H1 (cell line): Measurements from ENCODE around the gene IGF2BP3. TPM values are rescaled to one million over a fixed set of nuclear protein-coding genes. Genes with fewer than 3 reads are reported as not detected.

Experiments used
- CTCF ChIA-PET: fragments of 300-600 bp; sonication (Branson Sonifier 250); formaldehyde crosslinking; loops from one replicate; lab custom pipeline; 2021; ENCODE audit not compliant: partially characterized antibody; lab: Charles Lee
- POLR2A ChIA-PET: fragments of 300-600 bp; sonication (Branson Sonifier 250); formaldehyde crosslinking; loops from one replicate; lab custom pipeline; 2021; ENCODE audit warnings: inconsistent platforms; ENCODE audit not compliant: partially characterized antibody; lab: Charles Lee
- DNase-seq, 2 experiments: peaks; one replicate each; pipeline versions ENCODE4 v3.0.0 to v3.0.0-alpha.2; 2010 to 2022; ENCODE audit warnings: low spot score in 2 of 2, low read depth in 1 of 2, mixed read lengths in 1 of 2
- FAIRE-seq: peaks from 2 replicates; lab custom pipeline; 2011; peaks lifted over from hg19 to GRCh38; lab: Jason Lieb, UNC
- H2AFZ ChIP-seq: 2 replicates; pipeline ENCODE4 v1.8.1; 2012; ENCODE audit warnings: low read length, inconsistent platforms
- H2AK5ac ChIP-seq: 2 replicates; pipeline ENCODE4 v1.6.1; 2013; ENCODE audit warnings: low read depth, low read length
- H2BK120ac ChIP-seq: replicated peaks from 2 replicates; pipeline ENCODE3; 2013; ENCODE audit warnings: low read depth, low read length, inconsistent platforms
- H2BK12ac ChIP-seq: 2 replicates; pipeline ENCODE4 v1.6.1; 2013; ENCODE audit warnings: low read depth, low read length
- H2BK15ac ChIP-seq: 2 replicates; pipeline ENCODE4 v1.6.1; 2013; ENCODE audit warnings: low read length
- H2BK20ac ChIP-seq: 2 replicates; pipeline ENCODE4 v1.6.1; 2013; ENCODE audit warnings: low read length
- H2BK5ac ChIP-seq: 2 replicates; pipeline ENCODE4 v1.6.1; 2013; ENCODE audit warnings: low read depth, low read length
- H3K14ac ChIP-seq: 2 replicates; pipeline ENCODE4 v1.6.1; 2013; ENCODE audit warnings: inconsistent platforms; ENCODE audit not compliant: insufficient read length
- H3K18ac ChIP-seq: 2 replicates; pipeline ENCODE4 v1.6.1; 2013; ENCODE audit warnings: low read length; ENCODE audit errors: extremely low read depth
- H3K23ac ChIP-seq: 2 replicates; pipeline ENCODE4 v1.6.1; 2013; ENCODE audit warnings: inconsistent platforms; ENCODE audit not compliant: insufficient read length
- H3K23me2 ChIP-seq: 2 replicates; pipeline ENCODE4 v1.6.1; 2013; ENCODE audit warnings: low read depth, low read length
- H3K27ac ChIP-seq: 2 replicates; pipeline ENCODE4 v1.6.1; 2011; ENCODE audit warnings: low read depth, low read length, inconsistent platforms
- H3K27me3 ChIP-seq, 4 experiments: replicated peaks in 1 of 4; 1 replicate in 1 of 4; 2 replicates in 3 of 4; pipeline versions ENCODE4 v1.6.1 to v1.8.1; 2011 to 2013; ENCODE audit warnings: low read length in 3 of 4, mild to moderate bottlenecking in 3 of 4, inconsistent platforms in 2 of 4, mixed read lengths in 2 of 4, moderate library complexity in 1 of 4; ENCODE audit not compliant: control insufficient read depth in 3 of 4, insufficient read depth in 3 of 4; ENCODE audit errors: extremely low read depth in 1 of 4
- H3K36me3 ChIP-seq, 4 experiments: 2 replicates each; pipeline versions ENCODE4 v1.6.1 to v1.8.1; 2011 to 2013; ENCODE audit warnings: mild to moderate bottlenecking in 4 of 4, low read length in 3 of 4, moderate library complexity in 2 of 4, control low read depth in 1 of 4, inconsistent platforms in 1 of 4; ENCODE audit not compliant: insufficient read depth in 4 of 4, control insufficient read depth in 2 of 4
- H3K4ac ChIP-seq: replicated peaks from 2 replicates; pipeline ENCODE3; 2013; ENCODE audit warnings: low read length, low read depth, mixed read lengths, inconsistent platforms; ENCODE audit not compliant: insufficient read length
- H3K4me1 ChIP-seq, 4 experiments: replicated peaks in 1 of 4; 1 replicate in 1 of 4; 2 replicates in 3 of 4; pipeline versions ENCODE4 v1.6.1 to v1.8.1; 2011 to 2013; ENCODE audit warnings: low read length in 3 of 4, inconsistent platforms in 2 of 4, mixed read lengths in 1 of 4; ENCODE audit not compliant: insufficient read depth in 4 of 4, control insufficient read depth in 3 of 4
- H3K4me2 ChIP-seq, 2 experiments: 2 replicates each; pipeline versions ENCODE4 v1.6.1 to v1.8.1; 2011 to 2013; ENCODE audit warnings: low read depth in 2 of 2, low read length in 2 of 2, control low read depth in 1 of 2, inconsistent platforms in 1 of 2, mild to moderate bottlenecking in 1 of 2; ENCODE audit not compliant: insufficient read depth in 1 of 2
- H3K4me3 ChIP-seq, 4 experiments: fragments of 200-600, 300-600 bp in 1 of 4; sonication (generic), shearing (Covaris generic), sonication (Bioruptor Twin) in 1 of 4; 2 replicates each; pipeline versions ENCODE4 v1.5.1 to v1.8.1; 2011 to 2016; ENCODE audit warnings: low read length in 4 of 4, low read depth in 3 of 4, control low read depth in 2 of 4, inconsistent platforms in 2 of 4, mild to moderate bottlenecking in 2 of 4, mixed read lengths in 1 of 4, moderate library complexity in 1 of 4; ENCODE audit not compliant: insufficient read depth in 2 of 4; ENCODE audit errors: extremely low read depth in 1 of 4
- H3K56ac ChIP-seq: replicated peaks from 2 replicates; pipeline ENCODE3; 2013; ENCODE audit warnings: low read depth, mild to moderate bottlenecking, mixed read lengths, low read length, inconsistent platforms; ENCODE audit not compliant: insufficient read length
- H3K79me1 ChIP-seq: 2 replicates; pipeline ENCODE4 v1.6.1; 2013; ENCODE audit warnings: low read depth, low read length, control low read depth
- H3K79me2 ChIP-seq, 2 experiments: 2 replicates each; pipeline versions ENCODE4 v1.6.1 to v1.8.1; 2012 to 2013; ENCODE audit warnings: low read length in 2 of 2, mild to moderate bottlenecking in 2 of 2, inconsistent platforms in 1 of 2; ENCODE audit not compliant: insufficient read depth in 2 of 2, control insufficient read depth in 1 of 2
- H3K9ac ChIP-seq, 4 experiments: replicated peaks in 1 of 4; 1 replicate in 1 of 4; 2 replicates in 3 of 4; pipeline versions ENCODE4 v1.6.1 to v1.8.1; 2011 to 2013; ENCODE audit warnings: low read depth in 3 of 4, low read length in 3 of 4, control low read depth in 2 of 4, mild to moderate bottlenecking in 2 of 4, moderate library complexity in 2 of 4, inconsistent platforms in 1 of 4; ENCODE audit errors: extremely low read depth in 1 of 4
- H3K9me3 ChIP-seq, 2 experiments: 2 replicates each; pipeline versions ENCODE4 v1.6.1 to v1.8.1; 2012 to 2013; ENCODE audit warnings: mild to moderate bottlenecking in 2 of 2, moderate library complexity in 2 of 2, control low read depth in 1 of 2, inconsistent platforms in 1 of 2, low read depth in 1 of 2, low read length in 1 of 2, mixed read lengths in 1 of 2; ENCODE audit not compliant: insufficient read depth in 2 of 2
- H4K20me1 ChIP-seq, 2 experiments: replicated peaks in 1 of 2; 2 replicates each; pipeline versions ENCODE3 to v1.8.1; 2011 to 2013; ENCODE audit warnings: inconsistent platforms in 2 of 2, low read length in 2 of 2, mild to moderate bottlenecking in 1 of 2; ENCODE audit not compliant: insufficient read depth in 2 of 2, control insufficient read depth in 1 of 2
- H4K5ac ChIP-seq: 2 replicates; pipeline ENCODE4 v1.6.1; 2013; ENCODE audit warnings: low read length, low read depth, mixed read lengths, inconsistent platforms; ENCODE audit not compliant: insufficient read length
- H4K8ac ChIP-seq: 2 replicates; pipeline ENCODE4 v1.8.0; 2013; ENCODE audit warnings: mild to moderate bottlenecking, moderate library complexity, low read length, inconsistent platforms; ENCODE audit not compliant: insufficient read depth; ENCODE audit errors: extremely low read depth
- H4K91ac ChIP-seq: replicated peaks from 2 replicates; pipeline ENCODE3; 2013; ENCODE audit warnings: low read length, mixed read lengths, inconsistent platforms; ENCODE audit not compliant: insufficient read length
- CHD2 ChIP-seq: IDR thresholded peaks from 2 replicates; pipeline ENCODE4 v1.6.1; 2012; ENCODE audit warnings: low read length, improper control_type of control experiment
- SP1 ChIP-seq: IDR thresholded peaks from 2 replicates; pipeline ENCODE4 v1.6.1; 2011; ENCODE audit warnings: low read depth, low read length
- WGBS, 2 experiments: shearing (Covaris generic) in 1 of 2; methylation state at CpG; one replicate each; pipeline versions ENCODE4 v1.1.6 to v1.1.7; 2013 to 2015; ENCODE audit warnings: low lambda C conversion rate in 2 of 2, mixed read lengths in 2 of 2, inconsistent platforms in 1 of 2, low coverage in 1 of 2, missing lambda C conversion rate in 1 of 2; ENCODE audit not compliant: insufficient replicate concordance in 2 of 2, insufficient coverage in 1 of 2, insufficient read length in 1 of 2; ENCODE audit errors: extremely low coverage in 1 of 2, missing lambda C conversion rate in 1 of 2; 5-methylcytosine and 5-hydroxymethylcytosine counted together
- polyA plus RNA-seq, 7 experiments: library from polyadenylated mRNA; depleted of rRNA in 3 of 7; stranded (reverse) in 5 of 7; unstranded in 2 of 7; fragments of >200 nt in 5 of 7; fragments of 200-250 nt in 2 of 7; gene quantifications; 1 replicate in 5 of 7; 2 replicates in 1 of 7; 4 replicates in 1 of 7; pipeline versions ENCODE4 v1.2.1 to v1.2.3, GENCODE V29; 2011 to 2013; ENCODE audit warnings: missing spikeins in 2 of 7, mixed read lengths in 2 of 7
- total RNA-seq: library from RNA; stranded (reverse); fragmentation: NEBNext Ultra II Directional; extraction: Animal tissue kit (Norgen Biotek cat#: 25700); gene quantifications from 2 replicates; pipeline ENCODE4 v1.2.1, GENCODE V29; 2021

Gene IGF2BP3
- total and polyA plus RNA-seq, 2 of the 8 experiments (the other 6 are each of a cell fraction or from before 2014, with no cell fraction given), result 66.3 to 193 TPM

GRCh38 chr7:23285657-23286646, 184.3 kb downstream of the IGF2BP3 start:
- H2AK5ac ChIP-seq, result no peak overlapping the region
- no peaks in the 10 kb centered on the region for H3K79me1 ChIP-seq
- no peak overlapping the region for H4K8ac ChIP-seq
- H2BK120ac ChIP-seq, result no peak overlapping the region
- peak; percentile 77 for TF ChIP-seq SP1
- no peak for TF ChIP-seq CHD2
- DNase-seq (no peak), FAIRE-seq (no peak)
- H4K20me1 ChIP-seq, result no peaks in the 10 kb centered on the region
- H3K14ac ChIP-seq, result no peak overlapping the region
- H4K5ac ChIP-seq, result no peak overlapping the region
- H3K56ac ChIP-seq, result no peak overlapping the region
- H2BK15ac ChIP-seq, result no peak overlapping the region
- no peak overlapping the region for H3K4me2 ChIP-seq
- no peaks in the 10 kb centered on the region for H3K36me3 ChIP-seq
- no peak overlapping the region for H2AFZ ChIP-seq
- no peak overlapping the region for H3K9ac ChIP-seq
- no peaks in the 10 kb centered on the region for H3K4me1 ChIP-seq
- H3K4me3 ChIP-seq, result no peak overlapping the region
- 88 to 89% methylated on average over 1 to 17 of the region's 18 CpGs for WGBS, 2 experiments
- no peaks in the 10 kb centered on the region for H3K23me2 ChIP-seq
- H3K27me3 ChIP-seq, result no peaks in the 10 kb centered on the region
- no peaks in the 10 kb centered on the region for H3K9me3 ChIP-seq
- H3K4ac ChIP-seq, result no peak overlapping the region
- ChIA-PET POLR2A (interaction anchor here (0.7 to 1.9 kb wide), 4 partner anchors 10 to 213 kb away, joined by 3 to 6 read pairs (median 4); no protein-coding TSS in a partner anchor), CTCF (interaction anchor here (0.7 to 1.7 kb wide), 7 partner anchors 8 to 50 kb away, joined by 3 to 10 read pairs (median 5); no protein-coding TSS in a partner anchor)
- no peak overlapping the region for H4K91ac ChIP-seq
- H3K23ac ChIP-seq, result no peak overlapping the region
- no peak overlapping the region for H3K27ac ChIP-seq
- no peak overlapping the region for H2BK5ac ChIP-seq
- H3K79me2 ChIP-seq, result no peaks in the 10 kb centered on the region
- no peak overlapping the region; the same call in 1 of the 2 replicates for H3K18ac ChIP-seq
- no peak overlapping the region for H2BK12ac ChIP-seq
- no peak overlapping the region for H2BK20ac ChIP-seq
